HG03558 (cell line): ENCODE data around the gene CDH13.

Experiments
- ATAC-seq: cut with Tn5 transposase; IDR thresholded peaks from one replicate; pipeline ENCODE4 v1.9.1; 2021; ENCODE audit warnings: moderate number of reproducible peaks; ENCODE audit not compliant: unreplicated experiment; ENCODE audit errors: extremely low read depth

CDH13 gene

DNA sequence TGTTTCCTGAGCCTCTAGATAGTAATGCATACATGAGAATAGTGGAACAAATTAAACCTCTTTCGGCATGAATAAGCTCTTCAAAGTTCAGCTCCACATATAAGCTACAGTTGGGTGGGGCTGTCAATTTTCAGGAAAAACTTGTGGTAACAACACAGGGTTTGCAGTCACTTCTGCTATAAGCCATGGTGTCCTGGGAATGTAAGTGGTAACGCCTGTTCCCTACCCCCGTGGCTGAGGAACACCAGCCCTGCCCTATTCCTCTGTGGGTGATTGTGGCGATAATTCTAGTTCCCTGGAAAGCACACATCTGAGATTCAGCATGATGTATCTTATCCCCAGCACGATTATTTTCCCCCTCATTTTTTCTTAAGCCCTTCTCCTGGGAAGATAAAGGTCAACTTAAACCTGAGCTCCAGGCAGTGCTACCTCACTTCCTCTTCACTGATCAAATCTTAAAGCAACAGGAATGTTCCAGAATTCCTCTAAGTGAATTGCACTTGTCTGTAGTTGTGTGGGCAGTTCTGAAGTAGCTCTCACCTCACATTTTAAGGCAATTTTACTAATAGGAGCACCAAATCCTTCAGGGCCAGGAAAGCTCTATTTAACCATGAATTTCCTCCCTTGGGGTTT lies 680.3 kb downstream of the CDH13 start:
- ATAC-seq: no peak

DNA sequence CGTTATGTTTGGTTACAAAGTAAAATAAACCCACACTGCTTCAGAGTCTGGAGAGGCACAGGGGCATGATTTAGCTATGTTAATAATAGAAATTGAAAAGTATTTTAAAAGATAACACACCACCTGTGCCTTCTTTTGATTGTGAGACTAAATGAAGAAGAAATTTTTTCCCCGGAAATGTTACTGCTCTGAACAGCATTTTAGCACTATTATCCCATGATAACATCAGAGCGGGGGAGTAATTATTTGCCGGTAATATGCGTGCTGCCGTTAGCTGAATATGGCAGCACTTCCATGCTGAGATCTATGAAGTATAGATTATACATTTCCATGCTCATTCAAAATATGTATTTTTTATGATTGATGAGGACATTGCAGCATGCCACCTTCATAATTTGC lies 680.8 kb downstream of the CDH13 start:
- no peak for ATAC-seq

DNA sequence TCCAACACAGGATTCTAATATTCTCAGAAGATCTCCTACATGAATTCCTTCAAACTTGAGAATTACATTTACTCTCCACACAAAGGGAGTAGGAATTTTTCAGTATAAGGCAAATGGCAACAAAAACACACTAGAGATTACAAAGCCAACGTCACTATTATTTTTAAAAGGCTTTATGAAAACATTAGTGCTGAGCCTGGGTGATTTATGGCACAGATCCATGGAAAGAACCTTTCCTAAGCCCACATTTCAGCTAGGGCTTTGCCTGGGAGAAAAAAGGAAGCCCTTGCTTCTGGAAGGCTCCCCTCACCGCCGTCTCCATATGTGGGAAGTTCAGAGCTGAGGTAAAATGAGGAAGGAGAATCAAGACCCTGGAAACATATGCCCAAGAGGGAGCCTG lies 681.6 kb downstream of the CDH13 start:
- no peak for ATAC-seq

DNA sequence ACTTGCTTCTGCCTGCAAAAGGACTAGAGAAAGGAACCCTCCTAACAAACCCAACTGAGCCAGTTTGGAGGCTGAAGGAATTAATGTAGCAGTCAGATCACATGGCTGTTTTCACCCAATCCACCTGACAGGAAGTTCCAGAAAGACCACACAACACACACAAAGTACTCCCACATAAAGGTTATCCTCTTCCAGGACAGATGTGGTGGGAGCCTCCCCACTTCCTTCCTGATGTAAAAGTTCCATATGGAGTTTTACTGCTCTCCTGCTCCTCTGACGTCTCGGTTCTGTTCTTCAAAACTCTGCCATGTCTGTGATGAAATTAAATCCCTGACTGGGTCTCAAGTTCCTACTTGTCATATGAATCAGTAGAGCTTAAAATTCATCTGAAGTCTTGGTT lies 684.0 kb downstream of the CDH13 start:
- ATAC-seq: no peak

DNA sequence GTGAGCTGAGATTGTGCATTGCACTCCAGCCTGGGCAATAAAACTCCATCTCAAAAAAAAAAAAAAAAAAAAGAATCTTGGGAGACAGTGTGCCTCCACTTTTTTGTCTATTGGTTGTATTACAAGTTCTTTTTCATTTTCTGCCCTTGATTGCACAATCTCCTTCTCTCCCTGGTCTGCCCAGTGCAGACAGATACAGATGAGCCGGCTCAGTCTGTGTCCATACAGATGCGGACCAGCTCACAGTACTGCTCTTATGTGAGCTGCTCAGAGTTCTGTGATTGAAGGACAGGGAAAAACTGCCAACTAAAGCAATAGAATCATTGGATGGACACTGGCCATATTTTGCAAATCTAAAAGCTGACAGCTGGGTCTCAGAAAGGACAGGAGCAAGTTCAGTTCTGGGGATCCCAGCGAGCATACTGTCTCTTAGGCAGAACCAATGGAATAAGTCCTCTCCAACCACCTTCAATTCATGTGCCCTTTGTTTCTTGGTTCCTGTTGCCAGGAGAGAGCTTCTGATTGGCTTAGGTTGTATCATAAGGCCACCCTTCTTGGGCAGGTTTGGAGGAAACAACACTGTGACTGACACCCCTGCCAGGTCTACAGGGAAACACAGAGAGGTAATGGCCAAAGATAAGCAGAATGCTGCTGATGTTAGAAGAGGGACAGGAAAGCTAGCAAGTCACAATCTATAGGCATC lies 685.4 kb downstream of the CDH13 start:
- no peak for ATAC-seq

DNA sequence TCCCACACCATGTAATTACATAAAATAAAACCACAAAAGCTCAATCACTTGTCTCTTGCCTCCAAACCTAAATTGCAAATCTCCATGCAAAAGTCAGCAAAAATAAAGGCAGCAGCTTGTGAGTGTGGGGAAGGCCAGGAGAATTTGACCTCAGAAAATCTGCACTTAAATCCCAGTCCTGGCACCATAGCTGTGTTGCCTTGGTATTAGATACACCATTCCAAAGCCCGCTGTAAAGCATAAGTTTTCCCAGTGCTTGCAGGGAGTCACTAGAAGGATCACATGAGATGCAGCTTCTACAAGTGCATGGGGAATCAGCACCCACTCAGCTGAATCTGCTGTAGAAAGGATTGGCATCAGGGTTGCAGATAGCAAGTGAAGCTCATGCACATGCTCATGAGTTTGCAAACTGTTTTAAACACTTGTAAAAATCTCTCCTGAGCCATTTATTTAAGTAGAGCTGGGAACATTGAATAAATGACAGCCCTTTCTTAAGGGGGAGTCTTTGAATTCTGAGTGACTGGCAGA lies 686.0 kb downstream of the CDH13 start:
- ATAC-seq: no peak

DNA sequence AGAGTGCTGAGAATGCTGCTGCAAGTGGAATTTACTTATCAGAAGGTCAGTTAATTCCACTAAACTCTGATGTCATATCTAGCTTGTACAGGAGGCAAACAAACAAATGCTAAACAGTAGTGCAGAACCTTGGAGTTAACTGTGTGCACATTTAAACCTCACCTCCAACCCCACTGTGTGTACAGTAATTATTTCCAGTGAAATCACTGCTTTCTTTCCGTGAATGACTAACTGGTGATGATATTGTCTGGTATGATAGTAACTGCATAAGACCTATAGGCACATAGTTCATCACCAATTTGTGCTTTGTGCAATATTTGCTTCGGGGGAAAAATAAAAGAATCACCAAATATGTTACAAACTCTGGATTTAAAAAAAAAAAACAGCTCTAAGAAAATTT lies 688.5 kb downstream of the CDH13 start:
- ATAC-seq: no peak

DNA sequence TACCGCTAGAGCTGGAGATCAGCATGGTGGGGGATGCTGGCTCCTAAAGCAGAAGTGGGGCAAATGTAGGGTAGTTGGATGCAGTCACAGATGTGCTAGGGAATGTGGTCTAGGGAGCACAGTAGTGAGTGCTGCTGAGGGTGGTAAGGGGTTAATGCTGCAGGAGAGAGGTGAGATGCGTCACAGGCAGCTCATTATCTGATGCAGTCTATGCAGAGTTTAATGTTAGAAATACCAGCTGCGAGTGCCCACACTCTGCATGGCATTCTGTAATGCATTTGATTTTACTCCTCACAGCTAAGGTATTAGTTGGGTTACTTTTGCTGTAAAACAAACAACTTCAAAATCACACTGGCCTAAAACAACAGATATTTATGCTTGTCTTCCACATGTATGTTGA lies 689.7 kb downstream of the CDH13 start:
- ATAC-seq: no peak

DNA sequence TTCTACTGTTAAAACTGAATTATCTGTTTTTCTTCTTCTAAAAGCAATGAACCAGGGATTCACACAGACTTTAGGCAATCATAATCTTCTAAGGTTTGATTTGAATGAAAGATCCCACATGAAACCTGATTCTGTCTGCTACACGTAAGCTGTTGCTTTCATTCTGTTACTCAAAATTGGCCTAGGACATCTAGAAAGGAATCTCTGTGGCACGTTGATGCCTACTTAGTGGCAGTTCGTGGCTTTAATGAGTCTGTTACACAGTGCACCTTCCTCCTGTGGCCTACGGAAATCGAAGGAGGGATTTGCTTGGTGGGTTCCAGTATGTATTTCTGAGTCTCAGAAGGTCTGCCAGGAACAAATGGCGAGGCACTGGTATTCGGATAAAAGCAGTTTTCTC lies 691.6 kb downstream of the CDH13 start:
- ATAC-seq: no peak

DNA sequence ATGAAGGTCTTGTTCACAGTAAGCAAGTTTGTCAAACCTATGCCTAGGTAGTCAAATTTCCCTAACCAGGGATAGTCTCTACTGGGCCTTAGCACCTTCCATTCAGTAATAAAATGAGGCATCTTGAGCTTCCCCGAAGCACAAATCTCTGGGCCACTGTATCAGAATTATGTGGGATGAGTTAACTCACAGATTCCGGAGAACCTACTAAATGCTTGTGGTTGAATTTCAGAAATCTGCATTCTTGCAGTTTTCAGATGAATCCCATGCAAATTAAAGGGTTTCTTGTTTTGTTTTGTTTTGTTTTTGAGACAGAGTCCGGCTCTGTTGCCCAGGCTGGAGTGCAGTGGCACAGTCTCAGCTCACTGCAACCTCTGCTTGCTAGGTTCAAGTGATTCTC lies 702.2 kb downstream of the CDH13 start:
- ATAC-seq: no peak

DNA sequence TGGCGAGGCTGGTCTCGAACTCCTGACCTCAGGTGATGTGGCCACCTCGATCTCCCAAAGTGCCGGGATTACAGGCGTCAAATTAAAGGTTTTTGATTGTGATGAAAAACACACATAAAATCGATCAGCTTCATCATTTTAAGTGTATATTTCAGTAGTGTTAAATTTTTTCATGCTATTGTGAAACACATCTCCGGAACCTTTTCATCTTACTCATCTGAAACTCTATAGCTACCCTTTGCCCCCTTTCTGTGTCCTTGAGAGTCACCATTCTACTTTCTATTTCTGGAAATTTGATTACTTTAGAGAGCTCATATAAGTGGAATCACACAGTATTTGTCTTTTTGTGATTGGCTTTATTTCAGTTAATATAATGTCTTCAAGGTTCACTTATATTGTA lies 702.7 kb downstream of the CDH13 start:
- ATAC-seq: no peak

DNA sequence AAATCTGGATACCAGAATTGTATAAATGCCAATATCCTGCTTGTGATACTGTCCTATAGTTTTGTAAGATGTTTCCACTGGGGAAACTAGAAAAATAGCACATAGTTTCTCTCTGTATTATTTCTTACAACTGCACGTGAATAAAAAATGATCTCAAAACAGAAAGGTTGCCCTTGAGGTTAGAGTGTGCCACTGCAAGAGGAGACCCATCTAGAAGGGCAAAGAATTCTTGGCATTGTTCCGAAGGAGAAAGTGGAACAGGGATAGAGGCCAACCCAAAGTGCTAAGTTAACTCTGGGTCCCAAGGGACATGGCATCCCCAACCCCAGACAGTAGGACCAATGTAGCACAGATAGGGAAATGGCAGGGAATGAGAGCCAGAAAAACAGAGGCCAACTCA lies 703.5 kb downstream of the CDH13 start:
- no peak for ATAC-seq

DNA sequence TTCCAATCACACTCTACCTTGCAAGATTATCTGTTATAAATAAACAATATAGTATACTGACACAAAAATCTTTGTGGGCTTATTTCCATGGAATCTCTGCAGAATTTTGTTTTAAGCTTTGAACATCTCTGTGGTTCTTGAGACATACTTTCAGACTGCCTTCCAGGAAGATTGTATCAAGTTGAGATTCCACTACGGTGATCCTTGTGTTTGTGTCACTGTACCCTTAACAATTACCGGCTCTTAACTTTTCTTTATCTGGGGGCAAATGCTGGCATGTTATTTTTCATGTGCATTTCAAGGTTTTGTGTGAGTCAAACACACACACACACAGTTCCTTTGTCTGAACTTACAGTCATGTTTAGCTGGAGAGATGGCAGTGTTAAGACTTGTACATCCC lies 708.3 kb downstream of the CDH13 start:
- ATAC-seq: no peak

DNA sequence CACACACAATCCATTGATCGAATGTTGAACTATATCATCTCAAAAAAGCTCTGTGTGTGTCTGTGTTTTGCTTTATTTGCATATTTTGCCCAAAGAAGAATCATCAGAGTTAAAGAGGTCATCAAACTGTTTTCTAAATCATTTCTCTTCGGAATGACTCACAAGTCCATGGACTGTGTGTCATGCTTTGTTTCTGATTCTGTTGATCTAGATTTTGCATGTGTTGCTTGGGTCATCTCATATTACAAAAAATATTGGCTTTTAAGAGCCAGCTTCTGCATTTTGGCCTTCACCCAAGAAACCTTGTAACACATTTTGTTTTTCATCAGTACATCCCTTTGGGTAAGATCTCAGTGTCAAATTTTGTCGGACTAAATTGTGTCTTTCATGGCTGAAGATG lies 709.8 kb downstream of the CDH13 start:
- ATAC-seq: no peak

DNA sequence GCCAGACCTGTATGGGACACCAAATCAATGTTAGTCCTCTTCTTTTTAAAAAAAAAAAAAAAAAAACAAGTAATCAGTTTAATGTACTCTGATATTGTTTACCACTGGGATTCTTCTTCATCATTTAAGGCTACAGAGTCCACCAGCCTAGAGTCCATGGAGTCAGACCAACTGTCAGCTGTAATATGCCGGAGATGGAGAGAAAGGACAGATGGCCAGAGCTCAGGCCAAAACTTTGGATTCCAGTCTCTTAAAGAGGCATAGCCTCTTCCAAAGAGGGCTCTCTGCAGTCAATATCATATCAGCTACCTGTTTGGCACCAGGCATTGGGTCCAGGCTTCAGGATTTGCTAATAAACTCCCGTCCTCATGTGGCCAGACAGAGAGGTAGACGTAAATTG lies 711.4 kb downstream of the CDH13 start:
- ATAC-seq: no peak

DNA sequence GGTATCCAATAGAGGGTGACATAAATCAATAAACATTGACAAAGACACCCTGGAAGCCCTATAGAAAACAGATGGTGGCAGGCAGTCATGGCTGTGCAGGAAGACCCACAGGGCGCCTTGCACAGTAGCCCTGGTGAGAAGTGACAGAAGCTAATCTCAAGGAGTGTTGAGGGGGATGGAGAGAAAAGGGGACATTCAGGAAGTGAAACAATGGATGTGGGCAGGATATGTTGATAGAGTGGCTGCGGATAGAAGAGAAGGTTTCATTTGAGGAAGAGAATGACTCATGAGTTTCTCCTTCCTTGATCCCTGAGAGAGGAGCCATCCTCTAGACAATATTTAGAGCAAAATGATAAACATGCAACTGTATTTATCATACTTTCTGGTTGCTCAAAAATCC lies 712.2 kb downstream of the CDH13 start:
- no peak for ATAC-seq

DNA sequence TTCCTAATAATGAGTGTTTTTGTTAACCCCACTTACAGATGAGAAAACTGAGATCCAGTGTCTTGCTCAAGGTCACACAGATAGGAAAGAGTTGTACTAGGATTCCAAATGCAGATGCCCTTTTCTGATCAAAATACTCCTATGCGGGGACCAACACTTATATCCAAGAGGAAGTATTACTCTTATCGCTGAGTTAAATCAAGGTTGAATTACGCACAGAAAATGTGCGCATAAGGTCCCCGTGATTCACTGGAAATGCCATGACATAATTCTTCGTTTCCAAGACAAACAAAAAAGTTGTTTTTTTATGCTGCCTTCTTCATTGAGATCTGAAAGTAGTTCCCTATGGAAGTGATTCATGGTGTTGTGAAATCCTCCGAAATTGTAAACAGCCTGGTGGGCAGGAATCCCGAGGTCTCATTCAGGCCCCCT lies 717.2 kb downstream of the CDH13 start:
- ATAC-seq: no peak

DNA sequence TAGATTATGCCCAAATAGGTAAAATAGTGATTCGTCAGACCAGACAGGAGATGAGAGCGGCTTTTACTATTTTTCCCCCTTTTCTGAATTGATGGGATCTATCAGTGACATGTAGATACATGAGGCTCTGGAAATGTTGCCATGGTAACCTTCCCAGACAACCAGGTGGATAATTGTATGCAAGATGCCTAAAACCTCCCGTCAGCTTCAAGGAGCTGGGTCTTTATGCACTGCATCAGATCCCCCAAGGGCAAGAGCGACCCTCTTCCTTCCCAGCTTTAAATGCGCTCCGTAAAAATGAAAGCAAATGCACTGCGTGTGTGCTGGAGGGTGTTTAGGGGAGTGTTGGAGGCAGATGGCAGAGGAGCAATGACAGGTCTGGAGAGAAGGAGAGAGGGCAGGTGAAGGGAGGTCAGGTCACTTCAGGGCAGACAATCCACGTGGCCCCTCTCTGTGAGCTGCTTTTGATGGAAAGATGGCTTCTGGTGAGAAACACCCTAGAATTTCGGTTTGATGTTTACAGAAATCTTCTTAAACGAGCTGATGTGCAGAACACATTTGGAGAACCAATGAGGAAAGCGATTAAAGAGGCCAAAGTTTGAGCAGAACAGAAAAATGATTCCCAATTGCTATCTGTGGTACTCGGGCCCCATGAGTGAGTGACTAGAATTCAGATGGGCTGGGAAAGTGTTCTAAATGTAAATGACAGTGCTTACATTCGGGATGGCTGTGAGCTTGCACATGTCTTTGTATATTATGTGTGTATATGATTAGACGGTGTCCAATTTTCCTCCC lies 719.3 kb downstream of the CDH13 start:
- ATAC-seq: no peak

DNA sequence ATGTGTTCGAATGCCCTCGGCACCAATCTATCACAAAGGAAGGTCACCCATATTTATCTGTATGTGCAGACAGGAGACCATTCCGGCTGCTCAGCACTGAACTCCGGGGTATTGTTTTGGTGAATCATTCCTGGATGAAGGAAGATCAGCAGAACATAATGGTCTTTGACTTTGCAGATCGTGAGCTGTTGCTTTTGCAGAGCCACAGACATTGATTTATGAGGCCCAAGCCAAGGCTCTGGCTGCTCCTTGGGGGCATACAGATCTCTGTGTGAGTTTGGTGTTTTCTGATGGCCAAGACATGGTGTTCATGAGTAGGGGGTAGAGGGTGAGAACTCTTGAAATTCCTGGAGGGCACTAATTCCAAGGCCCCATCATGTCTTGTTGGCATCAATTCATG lies 722.2 kb downstream of the CDH13 start:
- no peak for ATAC-seq

DNA sequence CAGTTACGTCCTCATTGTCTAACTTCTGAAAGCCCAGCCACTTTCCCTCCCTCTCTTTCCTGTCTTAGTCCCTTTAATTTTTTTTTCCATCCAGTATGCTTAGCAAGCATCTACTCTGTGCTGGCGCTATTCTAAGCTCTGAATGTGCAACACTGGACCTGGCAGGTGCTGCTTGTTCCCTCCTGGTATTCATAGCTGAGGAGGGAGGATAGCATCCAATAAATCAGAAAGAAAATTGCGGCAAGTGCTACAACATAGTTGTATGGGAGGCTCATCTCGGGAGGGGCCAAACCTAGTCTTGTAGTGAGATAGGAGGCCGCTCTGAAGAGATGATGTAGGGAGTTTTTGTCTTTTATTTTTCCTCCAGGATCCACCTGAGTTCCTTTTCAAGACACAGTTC lies 723.7 kb downstream of the CDH13 start:
- ATAC-seq: no peak

DNA sequence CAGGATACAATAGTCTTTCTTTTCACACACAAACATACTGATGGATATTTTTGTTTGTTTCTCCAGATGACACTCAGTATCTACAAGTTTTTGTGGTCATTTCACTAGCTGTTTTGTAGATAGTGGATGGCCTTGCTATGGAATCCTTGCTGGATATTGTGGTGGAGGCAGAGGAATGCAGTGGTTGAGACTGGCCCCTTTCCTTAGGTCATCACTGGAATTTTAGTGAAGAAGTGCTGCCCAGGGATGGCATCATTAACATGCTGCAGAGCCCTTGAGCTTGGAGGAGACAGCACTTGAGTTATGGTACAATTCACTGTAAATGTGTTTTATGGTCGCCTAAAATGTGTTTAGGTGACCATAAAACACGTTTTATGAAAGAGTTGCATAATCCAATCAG lies 725.1 kb downstream of the CDH13 start:
- no peak for ATAC-seq
